Right lung (tissue), 5 donors: Measurements from ENCODE around the gene PCDHB16. TPM values are rescaled to one million over a fixed set of nuclear protein-coding genes. Genes with fewer than 3 reads are reported as not detected.
"Not testable (repeated sequence)": the region's sequence is repeated elsewhere in the genome, so short reads cannot be mapped to it uniquely, and the experiment has no call there.

Experiments
- DNase-seq, 2 donors: peaks; one replicate each; pipeline ENCODE4 v3.0.0-alpha.2; 2013
- polyA plus RNA-seq, 5 donors: library from polyadenylated mRNA; unstranded; fragments of 120-200 nt; gene quantifications; one replicate each; pipeline versions ENCODE4 v1.2.1 to v1.2.3, GENCODE V29; 2013; ENCODE audit warnings: inconsistent platforms in 1 of 5, low replicate concordance in 1 of 5; ENCODE audit not compliant: insufficient read length in 5 of 5, insufficient read depth in 1 of 5

Gene PCDHB16
- polyA plus RNA-seq, 5 donors = 4.7 to 6.6 (median 4.9) TPM

DNA sequence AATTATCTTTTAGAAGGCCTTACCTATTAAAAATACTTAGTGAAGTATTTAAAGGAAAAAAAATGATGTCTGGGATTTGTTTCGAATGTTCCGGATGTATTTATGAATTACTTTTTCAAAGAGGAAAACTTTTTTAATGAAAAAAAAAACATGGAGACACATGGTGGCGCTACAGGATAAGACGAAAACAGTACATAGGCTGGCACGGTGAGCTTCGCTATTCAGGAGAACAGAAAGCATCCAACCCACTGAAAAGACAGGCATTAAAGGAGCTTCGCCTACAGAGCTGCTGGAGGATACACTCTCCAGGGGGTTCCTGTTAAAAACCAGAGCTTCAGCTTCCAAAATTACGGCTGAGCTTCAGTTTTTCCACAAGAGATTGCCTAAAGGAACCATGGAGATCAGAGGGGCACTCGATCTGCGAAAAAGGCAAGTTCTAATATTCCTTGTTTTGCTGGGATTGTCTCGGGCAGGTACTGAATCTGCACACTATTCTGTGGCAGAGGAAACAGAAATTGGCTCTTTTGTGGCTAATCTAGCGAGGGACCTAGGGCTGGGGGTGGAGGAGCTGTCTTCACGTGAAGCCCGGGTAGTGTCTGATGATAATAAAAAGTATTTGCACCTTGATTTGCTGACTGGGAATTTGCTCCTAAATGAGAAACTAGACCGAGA, 41.1 kb downstream of the PCDHB16 start, which contains the start of gene PCDHB14:
TSS of gene PCDHB14 (plus strand) at position 232 of the 672 bp plus-strand sequence. CDS start at position 395, 163 bp downstream.
- peak in 1 of 2 donors; percentile 24 for DNase-seq

DNA sequence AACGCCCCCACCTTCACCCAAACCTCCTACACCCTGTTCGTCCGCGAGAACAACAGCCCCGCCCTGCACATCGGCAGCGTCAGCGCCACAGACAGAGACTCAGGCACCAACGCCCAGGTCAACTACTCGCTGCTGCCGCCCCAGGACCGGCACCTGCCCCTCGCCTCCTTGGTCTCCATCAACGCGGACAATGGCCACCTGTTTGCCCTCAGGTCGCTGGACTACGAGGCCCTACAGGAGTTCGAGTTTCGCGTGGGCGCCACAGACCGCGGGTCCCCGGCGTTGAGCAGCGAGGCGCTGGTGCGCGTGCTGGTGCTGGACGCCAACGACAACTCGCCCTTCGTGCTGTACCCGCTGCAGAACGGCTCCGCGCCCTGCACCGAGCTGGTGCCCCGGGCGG, 42.7 kb downstream of the PCDHB16 start:
- DNase-seq = not testable (repeated sequence)

DNA sequence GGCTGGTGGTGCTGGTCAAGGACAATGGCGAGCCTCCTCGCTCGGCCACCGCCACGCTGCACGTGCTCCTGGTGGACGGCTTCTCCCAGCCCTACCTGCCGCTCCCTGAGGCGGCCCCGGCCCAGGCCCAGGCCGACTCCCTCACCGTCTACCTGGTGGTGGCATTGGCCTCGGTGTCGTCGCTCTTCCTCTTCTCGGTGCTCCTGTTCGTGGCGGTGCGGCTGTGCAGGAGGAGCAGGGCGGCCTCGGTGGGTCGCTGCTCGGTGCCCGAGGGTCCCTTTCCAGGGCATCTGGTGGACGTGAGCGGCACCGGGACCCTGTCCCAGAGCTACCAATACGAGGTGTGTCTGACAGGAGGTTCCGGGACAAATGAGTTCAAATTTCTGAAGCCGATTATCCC, 43.2 kb downstream of the PCDHB16 start:
- not testable (repeated sequence) for DNase-seq

DNA sequence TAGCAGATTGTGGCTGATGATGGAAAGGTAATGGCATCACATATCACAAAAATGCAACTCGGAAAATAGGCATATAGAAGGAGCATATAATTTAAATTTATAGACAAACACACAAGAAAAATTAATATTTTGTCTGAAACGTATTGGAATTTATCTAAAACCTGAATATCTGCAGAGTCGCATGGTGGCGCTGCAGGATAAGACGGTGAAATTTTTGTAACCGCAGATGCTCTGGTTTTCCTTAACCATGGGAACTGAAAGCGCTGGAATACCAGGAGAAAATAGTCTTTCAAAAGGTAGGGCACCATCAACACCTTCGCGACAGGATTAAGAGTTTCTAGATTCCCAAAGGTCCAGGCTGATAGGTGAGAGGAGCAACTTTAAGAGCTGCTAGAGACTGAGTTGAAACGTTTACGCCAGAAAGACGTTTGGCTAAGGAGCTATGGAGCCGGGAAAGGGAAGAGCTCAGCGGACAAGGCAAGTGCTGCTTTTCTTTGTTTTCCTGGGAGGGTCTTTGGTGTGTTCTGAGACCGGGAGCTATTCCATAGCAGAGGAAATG, 52.0 kb downstream of the PCDHB16 start:
- DNase-seq = peak in 1 of 2 donors; percentile 22

Other genes with a start within 250 kb of the PCDHB16 start
- gene PCDHAC2, start 215.9 kb upstream of the PCDHB16 start, polyA plus RNA-seq = 1 to 10 TPM; 2.4 to 4.3 (median 3.5) TPM
- under 1 TPM; 0.06 to 0.20 (median 0.11) TPM for gene PCDHB1, start 131.0 kb upstream of the PCDHB16 start, polyA plus RNA-seq
- gene PCDHB2, start 87.8 kb upstream of the PCDHB16 start, polyA plus RNA-seq = 10 to 100 TPM in 1 of 5 donors, 1 to 10 TPM in 4; 5.7 to 11.9 (median 7.5) TPM
- 1 to 10 TPM; 1.9 to 3.4 (median 2.8) TPM for gene PCDHB3, start 81.9 kb upstream of the PCDHB16 start, polyA plus RNA-seq
- 1 to 10 TPM; 1.7 to 3.0 (median 2.9) TPM for gene PCDHB4, start 60.6 kb upstream of the PCDHB16 start, polyA plus RNA-seq
- 10 to 100 TPM in 3 of 5 donors, 1 to 10 TPM in 2; 9.1 to 15.4 (median 10.6) TPM for gene PCDHB5, start 47.2 kb upstream of the PCDHB16 start, polyA plus RNA-seq
- 1 to 10 TPM; 2.5 to 3.7 (median 3.0) TPM for gene PCDHB6, start 32.3 kb upstream of the PCDHB16 start, polyA plus RNA-seq
- 1 to 10 TPM; 3.9 to 6.0 (median 4.7) TPM for gene PCDHB7, start 9.7 kb upstream of the PCDHB16 start, polyA plus RNA-seq
- 1 to 10 TPM; 1.1 to 2.5 (median 2.2) TPM for gene PCDHB8, start 4.6 kb upstream of the PCDHB16 start, polyA plus RNA-seq
- 1 to 10 TPM; 3.1 to 5.6 (median 4.0) TPM for gene PCDHB9, start 4.8 kb downstream of the PCDHB16 start, polyA plus RNA-seq
- gene PCDHB10, start 10.0 kb downstream of the PCDHB16 start, polyA plus RNA-seq = 1 to 10 TPM; 5.0 to 7.5 (median 6.9) TPM
- 1 to 10 TPM; 1.7 to 4.5 (median 3.3) TPM for gene PCDHB11, start 17.2 kb downstream of the PCDHB16 start, polyA plus RNA-seq
- 1 to 10 TPM; 4.3 to 6.6 (median 5.4) TPM for gene PCDHB12, start 26.3 kb downstream of the PCDHB16 start, polyA plus RNA-seq
- 1 to 10 TPM; 3.9 to 6.0 (median 5.0) TPM for gene PCDHB13, start 31.5 kb downstream of the PCDHB16 start, polyA plus RNA-seq
- gene PCDHB14, start 41.0 kb downstream of the PCDHB16 start, polyA plus RNA-seq = 10 to 100 TPM in 1 of 5 donors, 1 to 10 TPM in 4; 9.1 to 10.3 (median 9.3) TPM
- gene PCDHB15, start 63.0 kb downstream of the PCDHB16 start, polyA plus RNA-seq = 10 to 100 TPM in 3 of 5 donors, 1 to 10 TPM in 2; 9.4 to 13.2 (median 10.2) TPM
- gene SLC25A2, start 121.7 kb downstream of the PCDHB16 start, polyA plus RNA-seq = under 1 TPM; 0.08 to 0.26 (median 0.17) TPM
- 100 to 1,000 TPM; 124 to 151 (median 140) TPM for gene TAF7, start 138.4 kb downstream of the PCDHB16 start, polyA plus RNA-seq
- 1 to 10 TPM in 1 of 5 donors, under 1 TPM in 4; 0.50 to 1.0 (median 0.72) TPM for gene PCDHGA1, start 148.1 kb downstream of the PCDHB16 start, polyA plus RNA-seq
- 1 to 10 TPM; 3.0 to 7.3 (median 4.2) TPM for gene PCDHGA2, start 156.4 kb downstream of the PCDHB16 start, polyA plus RNA-seq
- 1 to 10 TPM; 2.0 to 3.9 (median 2.8) TPM for gene PCDHGA3, start 161.4 kb downstream of the PCDHB16 start, polyA plus RNA-seq
- gene PCDHGB1, start 167.7 kb downstream of the PCDHB16 start, polyA plus RNA-seq = 1 to 10 TPM; 1.2 to 1.7 (median 1.7) TPM
- 1 to 10 TPM; 1.9 to 3.3 (median 2.4) TPM for gene PCDHGA4, start 172.6 kb downstream of the PCDHB16 start, polyA plus RNA-seq
- 1 to 10 TPM; 4.0 to 6.0 (median 4.3) TPM for gene PCDHGB2, start 177.6 kb downstream of the PCDHB16 start, polyA plus RNA-seq
- 1 to 10 TPM; 2.7 to 4.5 (median 3.7) TPM for gene PCDHGA5, start 181.8 kb downstream of the PCDHB16 start, polyA plus RNA-seq
- gene PCDHGB3, start 187.9 kb downstream of the PCDHB16 start, polyA plus RNA-seq = 1 to 10 TPM; 2.0 to 3.0 (median 2.5) TPM
- 1 to 10 TPM; 4.2 to 6.1 (median 4.6) TPM for gene PCDHGA6, start 191.5 kb downstream of the PCDHB16 start, polyA plus RNA-seq
- gene PCDHGA7, start 200.4 kb downstream of the PCDHB16 start, polyA plus RNA-seq = 1 to 10 TPM; 1.7 to 2.1 (median 1.9) TPM
- 1 to 10 TPM; 3.1 to 5.0 (median 4.2) TPM for gene PCDHGB4, start 205.3 kb downstream of the PCDHB16 start, polyA plus RNA-seq
- gene PCDHGA8, start 210.2 kb downstream of the PCDHB16 start, polyA plus RNA-seq = 1 to 10 TPM in 1 of 5 donors, under 1 TPM in 4; 0.50 to 1.1 (median 0.74) TPM
- gene PCDHGB5, start 215.6 kb downstream of the PCDHB16 start, polyA plus RNA-seq = 1 to 10 TPM; 6.8 to 8.5 (median 7.7) TPM
- gene PCDHGA9, start 220.4 kb downstream of the PCDHB16 start, polyA plus RNA-seq = 1 to 10 TPM; 4.4 to 8.3 (median 5.7) TPM
- gene PCDHGB6, start 225.6 kb downstream of the PCDHB16 start, polyA plus RNA-seq = 1 to 10 TPM; 6.4 to 9.3 (median 7.8) TPM
- gene PCDHGA10, start 230.6 kb downstream of the PCDHB16 start, polyA plus RNA-seq = 1 to 10 TPM; 4.2 to 5.4 (median 4.5) TPM
- gene PCDHGB7, start 235.3 kb downstream of the PCDHB16 start, polyA plus RNA-seq = 10 to 100 TPM; 13.1 to 15.2 (median 13.9) TPM
- 1 to 10 TPM; 2.7 to 4.4 (median 3.2) TPM for gene PCDHGA11, start 238.7 kb downstream of the PCDHB16 start, polyA plus RNA-seq
- 1 to 10 TPM; 2.3 to 4.3 (median 3.4) TPM for gene PCDHGA12, start 248.1 kb downstream of the PCDHB16 start, polyA plus RNA-seq